ENCODE results near the gene CALHM6. TPM values are rescaled to one million over a fixed set of nuclear protein-coding genes. Genes with fewer than 3 reads are reported as not detected.

Gene CALHM6
- total and polyA plus RNA-seq, 2 of the 8 experiments (the other 6 are each of a cell fraction or from before 2014, with no cell fraction given): 0.93 to 1.8 TPM

GRCh38 chr6:116437656-116438055 lies 23.5 kb upstream of the CALHM6 start:
- Histone ChIP-seq H3K4me1 (replicated peaks in 1 of 4; ENCODE audit: control insufficient read depth in 3 of 4, insufficient read depth in 4 of 4, low read length in 3 of 4) (peaks cover 0 to 7% (median 4%) of the 10 kb centered on the region in 4 experiments; a peak in 3 of 7 replicates), H3K79me1 (ENCODE audit: low read depth, low read length) (no peaks in the 10 kb centered on the region), H3K79me2 (ENCODE audit: control insufficient read depth in 1 of 2, insufficient read depth in 2 of 2, low read length in 2 of 2) (no peaks in the 10 kb centered on the region), H2BK120ac (replicated peaks; ENCODE audit: low read depth, low read length) (no peak overlapping the region), H2BK5ac (ENCODE audit: low read depth, low read length) (no peak overlapping the region), H3K56ac (replicated peaks; ENCODE audit: insufficient read length, low read depth, low read length) (no peak overlapping the region), H3K36me3 (ENCODE audit: control insufficient read depth in 2 of 4, insufficient read depth in 4 of 4, low read length in 3 of 4) (peaks cover 0 to 9% (median 2%) of the 10 kb centered on the region in 4 experiments; a peak in 2 of 8 replicates), H3K4me3 (ENCODE audit: extremely low read depth in 1 of 4, insufficient read depth in 2 of 4, low read depth in 3 of 4, low read length in 4 of 4) (no peak overlapping the region), H2AK5ac (ENCODE audit: low read depth, low read length) (no peak overlapping the region), H2BK15ac (ENCODE audit: low read length) (no peak overlapping the region), H3K18ac (ENCODE audit: extremely low read depth, low read length) (no peak overlapping the region), H2AFZ (ENCODE audit: low read length) (no peak overlapping the region), H3K9ac (replicated peaks in 1 of 4; ENCODE audit: extremely low read depth in 1 of 4, low read depth in 3 of 4, low read length in 3 of 4) (no peak overlapping the region), H3K27ac (ENCODE audit: low read depth, low read length) (no peak overlapping the region), H3K14ac (ENCODE audit: insufficient read length) (no peak overlapping the region), H2BK12ac (ENCODE audit: low read depth, low read length) (no peak overlapping the region), H3K4ac (replicated peaks; ENCODE audit: insufficient read length, low read depth, low read length) (no peak overlapping the region), H3K23ac (ENCODE audit: insufficient read length) (no peak overlapping the region), H3K23me2 (ENCODE audit: low read depth, low read length) (no peaks in the 10 kb centered on the region), H4K20me1 (replicated peaks in 1 of 2; ENCODE audit: control insufficient read depth in 1 of 2, insufficient read depth in 2 of 2, low read length in 2 of 2) (no peaks in the 10 kb centered on the region), H3K4me2 (ENCODE audit: insufficient read depth in 1 of 2, low read depth in 2 of 2, low read length in 2 of 2) (no peak overlapping the region), H4K91ac (replicated peaks; ENCODE audit: insufficient read length, low read length) (no peak overlapping the region), H3K27me3 (replicated peaks in 1 of 4; ENCODE audit: control insufficient read depth in 3 of 4, extremely low read depth in 1 of 4, insufficient read depth in 3 of 4, low read length in 3 of 4) (no peaks in the 10 kb centered on the region), H3K9me3 (ENCODE audit: insufficient read depth in 2 of 2, low read depth in 1 of 2, low read length in 1 of 2) (no peaks in the 10 kb centered on the region), H4K8ac (ENCODE audit: extremely low read depth, insufficient read depth, low read length) (no peak overlapping the region), H2BK20ac (ENCODE audit: low read length) (no peak overlapping the region), H4K5ac (ENCODE audit: insufficient read length, low read depth, low read length) (no peak overlapping the region)
- ChIA-PET CTCF (ENCODE audit: partially characterized antibody) (interaction anchor here (0.7 to 1.4 kb wide), 2 partner anchors 10 to 170 kb away, joined by 3 to 4 read pairs; no protein-coding TSS in a partner anchor), POLR2A (ENCODE audit: partially characterized antibody) (interaction anchor here (1.2 kb wide), 1 partner anchor 158 kb away, joined by 3 read pairs; the partner anchor contains the start of gene TSPYL1)
- FAIRE-seq: no peak
- DNase-seq (ENCODE audit: low read depth in 1 of 2, low spot score in 2 of 2): no peak
- no peak for TF ChIP-seq NRF1 (IDR thresholded peaks at IDR 0.05; ENCODE audit: low read depth, low read length)
- no peak for TF ChIP-seq CREB1 (IDR thresholded peaks at IDR 0.05)
- TF ChIP-seq JUND (IDR thresholded peaks at IDR 0.05; ENCODE audit: low read length): no peak
- no peak for TF ChIP-seq SUZ12 (IDR thresholded peaks at IDR 0.05; ENCODE audit: low read length)
- no peak for TF ChIP-seq HDAC6 (IDR thresholded peaks at IDR 0.05; ENCODE audit: low read depth, low read length)
- no peak for TF ChIP-seq RAD21 (IDR thresholded peaks at IDR 0.05 in 1 of 2, conservative IDR thresholded peaks at IDR 0.05 in 1 of 2; ENCODE audit: low read depth in 2 of 2, low read length in 2 of 2)
- TF ChIP-seq CBX8 (IDR thresholded peaks at IDR 0.05; ENCODE audit: borderline replicate concordance, low read depth, low read length): no peak
- TF ChIP-seq SIN3A (conservative IDR thresholded peaks at IDR 0.05 in 1 of 2, IDR thresholded peaks at IDR 0.05 in 1 of 2; ENCODE audit: low read depth in 1 of 2, low read length in 2 of 2): no peak
- no peak for TF ChIP-seq RBBP5 (IDR thresholded peaks at IDR 0.05; ENCODE audit: borderline replicate concordance, low read depth, low read length)
- TF ChIP-seq SIX5 (IDR thresholded peaks at IDR 0.05; ENCODE audit: low read depth, low read length): no peak
- no peak for TF ChIP-seq POLR2A (IDR thresholded peaks at IDR 0.05; ENCODE audit: control extremely low read depth in 1 of 2, low read depth in 2 of 2, low read length in 2 of 2)
- no peak for TF ChIP-seq CTCF (IDR thresholded peaks at IDR 0.05; ENCODE audit: control extremely low read depth in 1 of 3, insufficient read depth in 1 of 3, low read depth in 1 of 3, low read length in 3 of 3)
- no peak for TF ChIP-seq RFX5 (IDR thresholded peaks at IDR 0.05; ENCODE audit: borderline replicate concordance, low read depth, low read length)

Measured in H1 (cell line).